Measurements from ENCODE around the gene PIK3R1.

- TF ChIP-seq, protein P1, sequence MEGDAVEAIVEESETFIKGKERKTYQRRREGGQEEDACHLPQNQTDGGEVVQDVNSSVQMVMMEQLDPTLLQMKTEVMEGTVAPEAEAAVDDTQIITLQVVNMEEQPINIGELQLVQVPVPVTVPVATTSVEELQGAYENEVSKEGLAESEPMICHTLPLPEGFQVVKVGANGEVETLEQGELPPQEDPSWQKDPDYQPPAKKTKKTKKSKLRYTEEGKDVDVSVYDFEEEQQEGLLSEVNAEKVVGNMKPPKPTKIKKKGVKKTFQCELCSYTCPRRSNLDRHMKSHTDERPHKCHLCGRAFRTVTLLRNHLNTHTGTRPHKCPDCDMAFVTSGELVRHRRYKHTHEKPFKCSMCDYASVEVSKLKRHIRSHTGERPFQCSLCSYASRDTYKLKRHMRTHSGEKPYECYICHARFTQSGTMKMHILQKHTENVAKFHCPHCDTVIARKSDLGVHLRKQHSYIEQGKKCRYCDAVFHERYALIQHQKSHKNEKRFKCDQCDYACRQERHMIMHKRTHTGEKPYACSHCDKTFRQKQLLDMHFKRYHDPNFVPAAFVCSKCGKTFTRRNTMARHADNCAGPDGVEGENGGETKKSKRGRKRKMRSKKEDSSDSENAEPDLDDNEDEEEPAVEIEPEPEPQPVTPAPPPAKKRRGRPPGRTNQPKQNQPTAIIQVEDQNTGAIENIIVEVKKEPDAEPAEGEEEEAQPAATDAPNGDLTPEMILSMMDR (optimal IDR thresholded peaks at IDR 0.05 in 1 of 3, IDR thresholded peaks at IDR 0.05 in 1 of 3, conservative IDR thresholded peaks at IDR 0.05 in 1 of 3; ENCODE audit: extremely low read depth in 1 of 3, insufficient read depth in 2 of 3, low read length in 3 of 3): peak in 1 of 3 experiments; percentile 6
- no peak for TF ChIP-seq EZH2 (IDR thresholded peaks at IDR 0.05; ENCODE audit: low read length)
Measured at GRCh38 chr5:68287976-68288706, 72.6 kb downstream of the PIK3R1 start.

All from keratinocyte (primary cell).